K562 (cell line): ENCODE data around the gene PEX5L.

Experiments used
- CHCHD3 ChIP-seq: fragments of 250-450 bp; sonication (Bioruptor Pico); IDR thresholded peaks from 2 replicates; pipeline ENCODE4 v2.1.2; 2022; ENCODE audit warnings: mild to moderate bottlenecking
- MYC ChIP-seq, 2 experiments: fragments of 250-450 bp in 1 of 2; sonication (Bioruptor Pico) in 1 of 2; IDR thresholded peaks; 2 replicates each; pipeline versions ENCODE4 v1.5.1 to v1.6.1; 2012 to 2021; ENCODE audit warnings: low read depth in 2 of 2, borderline replicate concordance in 1 of 2, improper control_type of control experiment in 1 of 2, low read length in 1 of 2, mild to moderate bottlenecking in 1 of 2, moderate library complexity in 1 of 2
- POLR2A ChIP-seq: fragments of 450-650 bp; conservative IDR thresholded peaks from 2 replicates; pipeline ENCODE4 v1.6.1; 2016
- RAD21 ChIP-seq, 2 experiments: fragments of 250-450 bp in 1 of 2; fragments of 450-650 bp in 1 of 2; sonication (Bioruptor Pico) in 1 of 2; formaldehyde crosslinking in 1 of 2; IDR thresholded peaks in 1 of 2; conservative IDR thresholded peaks in 1 of 2; 2 replicates each; pipeline versions ENCODE4 v1.4.0 to v1.8.0; 2020 to 2022; ENCODE audit warnings: mild to moderate bottlenecking in 2 of 2, moderate library complexity in 1 of 2
- RFX5 ChIP-seq: IDR thresholded peaks from 2 replicates; pipeline ENCODE4 v1.6.1; 2011; ENCODE audit warnings: low read depth, mild to moderate bottlenecking, improper control_type of control experiment, low read length
- ZC3H4 ChIP-seq: sonication (generic); formaldehyde crosslinking; IDR thresholded peaks from 2 replicates; pipeline ENCODE4 v1.9.0; 2021; ENCODE audit warnings: missing genetic modification reagents, borderline replicate concordance
- ZNF121 ChIP-seq: sonication (generic); formaldehyde crosslinking; conservative IDR thresholded peaks from 2 replicates; pipeline ENCODE4 v1.8.0; 2022; ENCODE audit warnings: missing genetic modification reagents
- ZNF561 ChIP-seq: fragments of 450-650 bp; formaldehyde crosslinking; conservative IDR thresholded peaks from 2 replicates; pipeline ENCODE4 v1.4.0; 2020; ENCODE audit warnings: mild to moderate bottlenecking, moderate library complexity
- TF ChIP-seq, protein P1 (sequence below): fragments of 450-650 bp; formaldehyde crosslinking; IDR thresholded peaks from 2 replicates; pipeline ENCODE4 v1.4.0; 2022; ENCODE audit warnings: mild to moderate bottlenecking, moderate library complexity
- TF ChIP-seq, protein P2 (sequence below): fragments of 450-650 bp; IDR thresholded peaks from 2 replicates; pipeline ENCODE4 v1.7.1; 2018; ENCODE audit warnings: mild to moderate bottlenecking, low read depth; ENCODE audit not compliant: partially characterized antibody
- TF ChIP-seq, protein P3 (sequence below), 3 experiments: IDR thresholded peaks in 2 of 3; conservative IDR thresholded peaks in 1 of 3; 2 replicates each; pipeline ENCODE4 v1.5.1; 2011 to 2012; ENCODE audit warnings: low read length in 3 of 3, mild to moderate bottlenecking in 3 of 3, control low read depth in 2 of 3, improper control_type of control experiment in 1 of 3, inconsistent platforms in 1 of 3, low read depth in 1 of 3, mixed read lengths in 1 of 3, moderate library complexity in 1 of 3; ENCODE audit not compliant: insufficient read depth in 2 of 3
- TF ChIP-seq, protein P4 (sequence below): sonication (generic); formaldehyde crosslinking; IDR thresholded peaks from 2 replicates; pipeline ENCODE4 v1.8.1; 2022; ENCODE audit warnings: missing genetic modification reagents
- TF ChIP-seq, protein P5 (sequence below), 3 experiments: fragments of 200-800 bp in 1 of 3; fragments of 250-450 bp in 1 of 3; fragments of 450-650 bp in 1 of 3; sonication (Bioruptor Pico) in 1 of 3; sonication (Bioruptor generic) in 1 of 3; formaldehyde crosslinking in 1 of 3; IDR thresholded peaks; 2 replicates each; pipeline versions ENCODE4 v1.6.1 to v1.8.0; 2016 to 2022; ENCODE audit warnings: mild to moderate bottlenecking in 2 of 3, missing genetic modification characterization in 2 of 3, missing compliant biosample characterization in 1 of 3, moderate library complexity in 1 of 3

DNA sequence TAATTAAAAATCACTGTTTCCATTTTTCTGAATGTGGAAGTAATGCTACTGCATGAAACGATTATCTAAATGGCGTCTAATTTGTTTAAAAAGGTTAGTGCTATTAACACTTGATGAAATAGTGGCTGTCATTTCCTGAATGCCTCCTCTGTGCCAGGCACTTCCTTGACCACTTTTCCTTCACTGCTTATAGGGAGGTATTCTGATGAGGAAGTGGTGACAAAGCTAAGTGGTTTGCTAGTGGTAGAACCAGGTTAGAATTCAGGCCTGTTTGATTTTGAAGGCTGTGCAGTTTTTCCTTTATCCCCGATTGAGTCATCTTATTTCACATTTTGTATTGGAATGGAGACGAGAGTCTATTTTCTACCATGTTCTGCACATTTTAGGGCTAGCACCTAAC lies 264.9 kb downstream of the PEX5L start:
- TF ChIP-seq POLR2A, result no peak
- no peak for TF ChIP-seq ZNF121 (CRISPR knock-in tag)
- TF ChIP-seq, protein P1, sequence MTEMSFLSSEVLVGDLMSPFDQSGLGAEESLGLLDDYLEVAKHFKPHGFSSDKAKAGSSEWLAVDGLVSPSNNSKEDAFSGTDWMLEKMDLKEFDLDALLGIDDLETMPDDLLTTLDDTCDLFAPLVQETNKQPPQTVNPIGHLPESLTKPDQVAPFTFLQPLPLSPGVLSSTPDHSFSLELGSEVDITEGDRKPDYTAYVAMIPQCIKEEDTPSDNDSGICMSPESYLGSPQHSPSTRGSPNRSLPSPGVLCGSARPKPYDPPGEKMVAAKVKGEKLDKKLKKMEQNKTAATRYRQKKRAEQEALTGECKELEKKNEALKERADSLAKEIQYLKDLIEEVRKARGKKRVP (CRISPR knock-in tag), result no peak
- no peak for TF ChIP-seq MYC (IDR thresholded peaks at IDR 0.05; ENCODE audit: low read depth, low read length)
- no peak for TF ChIP-seq MYC (CRISPR knock-in tag; IDR thresholded peaks at IDR 0.05; ENCODE audit: borderline replicate concordance, low read depth)
- TF ChIP-seq RFX5, result no peak
- TF ChIP-seq ZNF561 (CRISPR knock-in tag), result no peak
- no peak for TF ChIP-seq CHCHD3 (CRISPR knock-in tag)
- TF ChIP-seq RAD21 (CRISPR knock-in tag; conservative IDR thresholded peaks at IDR 0.05 in 1 of 2, IDR thresholded peaks at IDR 0.05 in 1 of 2), result no peak
- TF ChIP-seq, protein P2, sequence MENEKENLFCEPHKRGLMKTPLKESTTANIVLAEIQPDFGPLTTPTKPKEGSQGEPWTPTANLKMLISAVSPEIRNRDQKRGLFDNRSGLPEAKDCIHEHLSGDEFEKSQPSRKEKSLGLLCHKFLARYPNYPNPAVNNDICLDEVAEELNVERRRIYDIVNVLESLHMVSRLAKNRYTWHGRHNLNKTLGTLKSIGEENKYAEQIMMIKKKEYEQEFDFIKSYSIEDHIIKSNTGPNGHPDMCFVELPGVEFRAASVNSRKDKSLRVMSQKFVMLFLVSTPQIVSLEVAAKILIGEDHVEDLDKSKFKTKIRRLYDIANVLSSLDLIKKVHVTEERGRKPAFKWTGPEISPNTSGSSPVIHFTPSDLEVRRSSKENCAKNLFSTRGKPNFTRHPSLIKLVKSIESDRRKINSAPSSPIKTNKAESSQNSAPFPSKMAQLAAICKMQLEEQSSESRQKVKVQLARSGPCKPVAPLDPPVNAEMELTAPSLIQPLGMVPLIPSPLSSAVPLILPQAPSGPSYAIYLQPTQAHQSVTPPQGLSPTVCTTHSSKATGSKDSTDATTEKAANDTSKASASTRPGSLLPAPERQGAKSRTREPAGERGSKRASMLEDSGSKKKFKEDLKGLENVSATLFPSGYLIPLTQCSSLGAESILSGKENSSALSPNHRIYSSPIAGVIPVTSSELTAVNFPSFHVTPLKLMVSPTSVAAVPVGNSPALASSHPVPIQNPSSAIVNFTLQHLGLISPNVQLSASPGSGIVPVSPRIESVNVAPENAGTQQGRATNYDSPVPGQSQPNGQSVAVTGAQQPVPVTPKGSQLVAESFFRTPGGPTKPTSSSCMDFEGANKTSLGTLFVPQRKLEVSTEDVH, result no peak
- TF ChIP-seq, protein P3, sequence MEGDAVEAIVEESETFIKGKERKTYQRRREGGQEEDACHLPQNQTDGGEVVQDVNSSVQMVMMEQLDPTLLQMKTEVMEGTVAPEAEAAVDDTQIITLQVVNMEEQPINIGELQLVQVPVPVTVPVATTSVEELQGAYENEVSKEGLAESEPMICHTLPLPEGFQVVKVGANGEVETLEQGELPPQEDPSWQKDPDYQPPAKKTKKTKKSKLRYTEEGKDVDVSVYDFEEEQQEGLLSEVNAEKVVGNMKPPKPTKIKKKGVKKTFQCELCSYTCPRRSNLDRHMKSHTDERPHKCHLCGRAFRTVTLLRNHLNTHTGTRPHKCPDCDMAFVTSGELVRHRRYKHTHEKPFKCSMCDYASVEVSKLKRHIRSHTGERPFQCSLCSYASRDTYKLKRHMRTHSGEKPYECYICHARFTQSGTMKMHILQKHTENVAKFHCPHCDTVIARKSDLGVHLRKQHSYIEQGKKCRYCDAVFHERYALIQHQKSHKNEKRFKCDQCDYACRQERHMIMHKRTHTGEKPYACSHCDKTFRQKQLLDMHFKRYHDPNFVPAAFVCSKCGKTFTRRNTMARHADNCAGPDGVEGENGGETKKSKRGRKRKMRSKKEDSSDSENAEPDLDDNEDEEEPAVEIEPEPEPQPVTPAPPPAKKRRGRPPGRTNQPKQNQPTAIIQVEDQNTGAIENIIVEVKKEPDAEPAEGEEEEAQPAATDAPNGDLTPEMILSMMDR (IDR thresholded peaks at IDR 0.05 in 2 of 3, conservative IDR thresholded peaks at IDR 0.05 in 1 of 3; ENCODE audit: insufficient read depth in 2 of 3, low read depth in 1 of 3, low read length in 3 of 3), result no peak
- TF ChIP-seq, protein P4, sequence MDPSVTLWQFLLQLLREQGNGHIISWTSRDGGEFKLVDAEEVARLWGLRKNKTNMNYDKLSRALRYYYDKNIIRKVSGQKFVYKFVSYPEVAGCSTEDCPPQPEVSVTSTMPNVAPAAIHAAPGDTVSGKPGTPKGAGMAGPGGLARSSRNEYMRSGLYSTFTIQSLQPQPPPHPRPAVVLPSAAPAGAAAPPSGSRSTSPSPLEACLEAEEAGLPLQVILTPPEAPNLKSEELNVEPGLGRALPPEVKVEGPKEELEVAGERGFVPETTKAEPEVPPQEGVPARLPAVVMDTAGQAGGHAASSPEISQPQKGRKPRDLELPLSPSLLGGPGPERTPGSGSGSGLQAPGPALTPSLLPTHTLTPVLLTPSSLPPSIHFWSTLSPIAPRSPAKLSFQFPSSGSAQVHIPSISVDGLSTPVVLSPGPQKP (CRISPR knock-in tag), result no peak
- TF ChIP-seq ZC3H4 (CRISPR knock-in tag), result no peak
- TF ChIP-seq, protein P5, sequence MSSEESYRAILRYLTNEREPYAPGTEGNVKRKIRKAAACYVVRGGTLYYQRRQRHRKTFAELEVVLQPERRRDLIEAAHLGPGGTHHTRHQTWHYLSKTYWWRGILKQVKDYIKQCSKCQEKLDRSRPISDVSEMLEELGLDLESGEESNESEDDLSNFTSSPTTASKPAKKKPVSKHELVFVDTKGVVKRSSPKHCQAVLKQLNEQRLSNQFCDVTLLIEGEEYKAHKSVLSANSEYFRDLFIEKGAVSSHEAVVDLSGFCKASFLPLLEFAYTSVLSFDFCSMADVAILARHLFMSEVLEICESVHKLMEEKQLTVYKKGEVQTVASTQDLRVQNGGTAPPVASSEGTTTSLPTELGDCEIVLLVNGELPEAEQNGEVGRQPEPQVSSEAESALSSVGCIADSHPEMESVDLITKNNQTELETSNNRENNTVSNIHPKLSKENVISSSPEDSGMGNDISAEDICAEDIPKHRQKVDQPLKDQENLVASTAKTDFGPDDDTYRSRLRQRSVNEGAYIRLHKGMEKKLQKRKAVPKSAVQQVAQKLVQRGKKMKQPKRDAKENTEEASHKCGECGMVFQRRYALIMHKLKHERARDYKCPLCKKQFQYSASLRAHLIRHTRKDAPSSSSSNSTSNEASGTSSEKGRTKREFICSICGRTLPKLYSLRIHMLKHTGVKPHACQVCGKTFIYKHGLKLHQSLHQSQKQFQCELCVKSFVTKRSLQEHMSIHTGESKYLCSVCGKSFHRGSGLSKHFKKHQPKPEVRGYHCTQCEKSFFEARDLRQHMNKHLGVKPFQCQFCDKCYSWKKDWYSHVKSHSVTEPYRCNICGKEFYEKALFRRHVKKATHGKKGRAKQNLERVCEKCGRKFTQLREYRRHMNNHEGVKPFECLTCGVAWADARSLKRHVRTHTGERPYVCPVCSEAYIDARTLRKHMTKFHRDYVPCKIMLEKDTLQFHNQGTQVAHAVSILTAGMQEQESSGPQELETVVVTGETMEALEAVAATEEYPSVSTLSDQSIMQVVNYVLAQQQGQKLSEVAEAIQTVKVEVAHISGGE (CRISPR knock-in tag; IDR thresholded peaks at IDR 0.05), result no peak
